Tibial artery (tissue), 4 donors: ENCODE results near the gene LRP1B.

Experiments
- DNase-seq, 2 donors: peaks; one replicate each; pipeline ENCODE4 v3.0.0-alpha.2; 2019
- H3K27ac ChIP-seq, 2 donors: fragments of 200-600 bp; sonication (generic) in 1 of 2; 1 replicate in 1 of 2; 2 replicates in 1 of 2; pipeline ENCODE4 v1.5.1; 2018 to 2019; ENCODE audit warnings: mild to moderate bottlenecking in 1 of 2
- H3K27me3 ChIP-seq, 2 donors: fragments of 200-600 bp; sonication (generic) in 1 of 2; one replicate each; pipeline versions ENCODE4 v1.5.1 to v1.6.0; 2016 to 2019
- H3K36me3 ChIP-seq, 3 donors: fragments of 200-600 bp; sonication (generic) in 2 of 3; one replicate each; pipeline ENCODE4 v1.5.1; 2016 to 2019; ENCODE audit warnings: mild to moderate bottlenecking in 2 of 3
- H3K4me1 ChIP-seq, 4 donors: fragments of 200-600 bp; sonication (generic) in 2 of 4; 1 replicate in 3 of 4; 2 replicates in 1 of 4; pipeline ENCODE4 v1.5.1; 2016 to 2019
- H3K4me3 ChIP-seq, 2 donors: fragments of 200-600 bp; sonication (generic) in 1 of 2; 1 replicate in 1 of 2; 2 replicates in 1 of 2; pipeline ENCODE4 v1.5.1; 2018 to 2019; ENCODE audit warnings: mild to moderate bottlenecking in 2 of 2
- H3K9me3 ChIP-seq, 3 donors: fragments of 200-600 bp; sonication (generic) in 1 of 3; one replicate each; pipeline ENCODE4 v1.5.1; 2016 to 2019
- CTCF ChIP-seq, 2 experiments: fragments of 200-600 bp in 1 of 2; fragments of 450-650 bp in 1 of 2; IDR thresholded peaks; one replicate each; pipeline ENCODE4 v1.5.1; 2017 to 2019; ENCODE audit warnings: antibody characterized with exemption in 2 of 2, mild to moderate bottlenecking in 1 of 2, moderate library complexity in 1 of 2
- intact Hi-C: fragments of 100-400 bp; cut with DNase I; formaldehyde crosslinking; loops from one replicate; pipeline ENCODE4 v1.15.0; 2023; ENCODE audit warnings: low total_unique reads

The LRP1B gene

GRCh38 chr2:140667203-140667602 is 1463.6 kb downstream of the LRP1B start:
- no peaks in the 10 kb centered on the region for H3K27me3 ChIP-seq
- no peak overlapping the region for H3K4me3 ChIP-seq
- H3K27ac ChIP-seq, result no peak overlapping the region
- H3K36me3 ChIP-seq, result no peaks in the 10 kb centered on the region
- H3K4me1 ChIP-seq, result no peaks in the 10 kb centered on the region
- no peaks in the 10 kb centered on the region for H3K9me3 ChIP-seq
- DNase-seq, result no peak
- intact Hi-C loops, result no loop called here
- no peak for TF ChIP-seq CTCF (IDR thresholded peaks at IDR 0.05)

- intact Hi-C loops, result no loop called here
- Histone ChIP-seq H3K27me3 (no peaks in the 10 kb centered on the region), H3K9me3 (no peaks in the 10 kb centered on the region), H3K4me1 (no peaks in the 10 kb centered on the region), H3K27ac (no peak overlapping the region), H3K4me3 (no peak overlapping the region), H3K36me3 (no peaks in the 10 kb centered on the region)
- no peak for TF ChIP-seq CTCF (IDR thresholded peaks at IDR 0.05)
- no peak for DNase-seq
Measured at GRCh38 chr2:140662504-140662903, 1468.3 kb downstream of the LRP1B start.

DNA sequence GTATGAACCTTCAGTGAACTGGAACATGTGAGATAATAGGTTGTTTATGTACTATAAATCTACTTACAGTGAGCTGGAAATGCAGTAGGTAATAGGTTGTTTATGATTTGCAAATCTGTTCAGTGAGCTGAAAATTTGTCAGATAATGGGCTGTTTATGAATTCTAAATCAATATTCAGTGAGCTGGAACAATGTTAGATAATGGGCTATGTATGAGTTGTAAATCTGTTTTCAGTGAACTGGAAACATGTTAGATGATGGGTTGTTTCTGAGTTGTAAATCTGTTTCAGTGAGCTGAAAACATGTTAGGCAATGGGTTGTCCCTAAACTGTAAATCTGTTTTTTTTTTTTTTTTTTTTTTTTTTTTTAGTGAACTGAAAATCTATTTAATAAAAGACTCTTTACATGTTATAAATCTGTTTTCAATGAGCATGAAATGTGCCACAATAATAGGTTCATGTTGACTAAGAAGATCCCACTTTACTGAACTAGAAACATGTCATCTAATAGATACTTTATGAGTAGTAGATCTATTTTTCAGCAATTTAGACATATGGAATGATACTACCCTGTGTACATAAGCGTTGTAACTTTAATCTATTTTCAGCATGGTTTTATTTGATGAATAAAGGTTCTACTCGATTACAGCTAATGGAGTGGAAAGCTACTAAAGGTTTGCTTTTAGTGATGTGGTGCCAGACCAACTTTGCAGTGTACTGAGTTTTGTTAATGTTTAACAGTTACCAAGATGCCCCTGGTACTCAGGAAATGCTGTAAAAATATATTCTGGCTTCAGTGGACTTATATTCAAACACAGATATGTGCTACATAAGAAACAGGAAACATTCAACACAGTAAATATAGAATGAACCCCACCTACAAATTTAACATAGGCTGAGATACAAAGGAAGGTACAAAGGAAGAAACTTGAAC is 1471.8 kb downstream of the LRP1B start:
- no peaks in the 10 kb centered on the region for H3K4me1 ChIP-seq
- TF ChIP-seq CTCF (IDR thresholded peaks at IDR 0.05), result no peak
- DNase-seq, result no peak
- no peaks in the 10 kb centered on the region for H3K27me3 ChIP-seq
- H3K27ac ChIP-seq, result no peak overlapping the region
- H3K4me3 ChIP-seq, result no peak overlapping the region
- no peaks in the 10 kb centered on the region for H3K9me3 ChIP-seq
- intact Hi-C loops, result no loop called here
- no peaks in the 10 kb centered on the region for H3K36me3 ChIP-seq

DNA sequence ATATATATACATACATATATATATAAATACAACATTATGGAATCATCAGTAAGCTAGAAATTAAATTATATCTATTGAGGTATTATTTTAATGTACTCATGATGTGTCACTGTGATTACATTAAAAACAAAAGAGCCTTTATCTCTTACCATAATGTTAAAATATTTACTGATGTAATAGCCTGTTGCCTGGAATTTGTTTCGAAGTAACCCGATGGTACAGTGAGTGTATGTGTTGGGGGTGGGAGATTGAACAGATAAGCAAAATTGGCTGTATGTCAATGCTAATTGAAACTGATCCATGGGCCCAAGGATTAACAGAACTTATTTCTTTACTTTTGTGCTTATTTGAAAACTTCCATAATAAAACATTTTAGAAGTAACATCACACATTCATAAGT is 1473.2 kb downstream of the LRP1B start:
- H3K4me3 ChIP-seq, result no peak overlapping the region
- DNase-seq, result no peak
- no peaks in the 10 kb centered on the region for H3K9me3 ChIP-seq
- no peak overlapping the region for H3K27ac ChIP-seq
- intact Hi-C loops, result no loop called here
- H3K27me3 ChIP-seq, result no peaks in the 10 kb centered on the region
- no peaks in the 10 kb centered on the region for H3K36me3 ChIP-seq
- no peak for TF ChIP-seq CTCF (IDR thresholded peaks at IDR 0.05)
- no peaks in the 10 kb centered on the region for H3K4me1 ChIP-seq

GRCh38 chr2:140654565-140654964 is 1476.3 kb downstream of the LRP1B start:
- Histone ChIP-seq H3K27me3 (no peaks in the 10 kb centered on the region), H3K4me1 (no peaks in the 10 kb centered on the region), H3K9me3 (no peaks in the 10 kb centered on the region), H3K36me3 (no peaks in the 10 kb centered on the region), H3K4me3 (no peak overlapping the region), H3K27ac (no peak overlapping the region)
- intact Hi-C loops, result no loop called here
- DNase-seq, result no peak
- TF ChIP-seq CTCF (IDR thresholded peaks at IDR 0.05), result no peak
